ENCODE measurements around the gene HSPA5. TPM values are rescaled to one million over a fixed set of nuclear protein-coding genes. Genes with fewer than 3 reads are reported as not detected.

Gene HSPA5
- total and polyA plus RNA-seq, 4 experiments from 2014 or later = 147 to 253 (median 174) TPM

Other genes with a start within 250 kb of the HSPA5 start
- 10 to 100 TPM; 14.7 to 15.5 TPM for gene SCAI, start 97.8 kb downstream of the HSPA5 start, total RNA-seq
- 1 to 10 TPM in 1 of 2 donors, under 1 TPM in 1; 0.23 to 2.4 TPM for gene SCAI, start 97.8 kb downstream of the HSPA5 start, polyA plus RNA-seq
- 10 to 100 TPM; 49.2 TPM for gene PPP6C, start 51.5 kb downstream of the HSPA5 start, total RNA-seq
- 10 to 100 TPM; 62.3 to 66.1 TPM for gene PPP6C, start 51.5 kb downstream of the HSPA5 start, polyA plus RNA-seq
- 10 to 100 TPM; 12.2 to 13.5 TPM for gene RABEPK, start 40.8 kb downstream of the HSPA5 start, total RNA-seq
- 10 to 100 TPM; 35.9 to 43.3 TPM for gene RABEPK, start 40.8 kb downstream of the HSPA5 start, polyA plus RNA-seq
- gene GAPVD1, start 20.5 kb upstream of the HSPA5 start, total RNA-seq = 10 to 100 TPM; 67.8 to 76.4 TPM
- 10 to 100 TPM; 45.6 to 59.2 TPM for gene GAPVD1, start 20.5 kb upstream of the HSPA5 start, polyA plus RNA-seq

Data from CD4-positive, alpha-beta memory T cell (primary cell).